Activated T-helper 2 cell treated with anti-CD3 and anti-CD28 coated beads, Interferon-gamma antibody, Interleukin-2, Interleukin-4, amounts not matched to agents 10 μg/mL and 5 μg/mL and 100 μg/mL, durations not matched to agents 14 hours and 24 hours and 36 hours (primary cell): ENCODE results near the gene TFAP2E. TPM values are rescaled to one million over a fixed set of nuclear protein-coding genes. Genes with fewer than 3 reads are reported as not detected.

Source experiments
- DNase-seq: peaks from one replicate; pipeline ENCODE4 v3.0.0; 2021; ENCODE audit warnings: low spot score
- H3K27ac Mint-ChIP-seq: one replicate; pipeline ENCODE4 v1.8.0; 2021; ENCODE audit warnings: mixed read lengths
- H3K27me3 Mint-ChIP-seq: one replicate; pipeline ENCODE4 v1.8.0; 2021; ENCODE audit warnings: low read depth, mixed read lengths
- H3K36me3 Mint-ChIP-seq: one replicate; pipeline ENCODE4 v1.8.0; 2021; ENCODE audit warnings: low read depth, mixed read lengths
- H3K4me1 Mint-ChIP-seq: one replicate; pipeline ENCODE4 v1.8.0; 2021; ENCODE audit warnings: low read depth, mixed read lengths
- H3K4me3 Mint-ChIP-seq: one replicate; pipeline ENCODE4 v1.8.0; 2021; ENCODE audit warnings: low read depth, mild to moderate bottlenecking, moderate library complexity, mixed read lengths
- H3K9me3 Mint-ChIP-seq: one replicate; pipeline ENCODE4 v1.8.0; 2021; ENCODE audit warnings: mixed read lengths
- intact Hi-C: fragments of 100-400 bp; cut with micrococcal nuclease; formaldehyde crosslinking; loops from one replicate; pipeline ENCODE4 v1.15.1; 2023
- total RNA-seq: library from RNA; stranded (reverse); gene quantifications from 2 replicates; pipeline ENCODE4 v1.2.3, GENCODE V29; 2022

The TFAP2E gene
- total RNA-seq = 0.50 and 0.51 TPM in 2 replicates

- Mint-ChIP-seq H3K36me3 (no peaks in the 10 kb centered on the region), H3K4me3 (peak within 1 kb of the TSS; percentile 13), H3K27ac (no peak within 1 kb of the TSS), H3K4me1 (peaks cover 20% of the 10 kb centered on the region), H3K9me3 (no peaks in the 10 kb centered on the region), H3K27me3 (peaks cover 41% of the 10 kb centered on the region)
- intact Hi-C loops = no loop called here
- DNase-seq = no peak
These were observed at the start of gene TFAP2E for GRCh38 chr1:35573198-35574124. TFAP2E (plus strand) TSS chr1:35573314; CDS start chr1:35573578, 264 bp downstream.

- no peak overlapping the region for H3K27ac Mint-ChIP-seq
- H3K4me1 Mint-ChIP-seq = peaks cover 2% of the 10 kb centered on the region
- H3K9me3 Mint-ChIP-seq = peaks cover 48% of the 10 kb centered on the region
- no peak overlapping the region for H3K4me3 Mint-ChIP-seq
- DNase-seq = no peak
- intact Hi-C loops = no loop called here
- no peaks in the 10 kb centered on the region for H3K27me3 Mint-ChIP-seq
- H3K36me3 Mint-ChIP-seq = peaks cover 55% of the 10 kb centered on the region
These were observed 49.0 kb upstream of the TFAP2E start for GRCh38 chr1:35524106-35524505.

- Mint-ChIP-seq H3K27me3 (no peaks in the 10 kb centered on the region), H3K9me3 (peaks cover 57% of the 10 kb centered on the region), H3K4me3 (no peak overlapping the region), H3K36me3 (peaks cover 80% of the 10 kb centered on the region), H3K4me1 (peaks cover 6% of the 10 kb centered on the region), H3K27ac (no peak overlapping the region)
- intact Hi-C loops = no loop called here
- DNase-seq = no peak
These were observed 42.9 kb upstream of the TFAP2E start for GRCh38 chr1:35530168-35530567.

GRCh38 chr1:35530946-35531345 is 42.2 kb upstream of the TFAP2E start:
- DNase-seq = no peak
- intact Hi-C loops = no loop called here
- H3K4me3 Mint-ChIP-seq = no peak overlapping the region
- peaks cover 50% of the 10 kb centered on the region for H3K9me3 Mint-ChIP-seq
- peaks cover 8% of the 10 kb centered on the region for H3K4me1 Mint-ChIP-seq
- no peaks in the 10 kb centered on the region for H3K27me3 Mint-ChIP-seq
- peaks cover 77% of the 10 kb centered on the region for H3K36me3 Mint-ChIP-seq
- no peak overlapping the region for H3K27ac Mint-ChIP-seq

- no peak overlapping the region for H3K27ac Mint-ChIP-seq
- H3K4me1 Mint-ChIP-seq = peaks cover 9% of the 10 kb centered on the region
- peaks cover 80% of the 10 kb centered on the region for H3K36me3 Mint-ChIP-seq
- no peaks in the 10 kb centered on the region for H3K27me3 Mint-ChIP-seq
- no peak for DNase-seq
- no peak overlapping the region for H3K4me3 Mint-ChIP-seq
- peaks cover 49% of the 10 kb centered on the region for H3K9me3 Mint-ChIP-seq
- intact Hi-C loops = no loop called here
These were observed 41.7 kb upstream of the TFAP2E start for GRCh38 chr1:35531368-35531767.

GRCh38 chr1:35532497-35533223 is 40.5 kb upstream of the TFAP2E start:
- Mint-ChIP-seq H3K4me1 (peaks cover 19% of the 10 kb centered on the region), H3K9me3 (peaks cover 38% of the 10 kb centered on the region), H3K36me3 (peaks cover 73% of the 10 kb centered on the region), H3K27ac (no peak overlapping the region), H3K4me3 (no peak overlapping the region), H3K27me3 (no peaks in the 10 kb centered on the region)
- intact Hi-C loops = no loop called here
- no peak for DNase-seq

GRCh38 chr1:35533586-35533985 is 39.5 kb upstream of the TFAP2E start:
- intact Hi-C loops = no loop called here
- DNase-seq = no peak
- H3K4me3 Mint-ChIP-seq = no peak overlapping the region
- peaks cover 30% of the 10 kb centered on the region for H3K9me3 Mint-ChIP-seq
- no peaks in the 10 kb centered on the region for H3K27me3 Mint-ChIP-seq
- H3K27ac Mint-ChIP-seq = no peak overlapping the region
- peaks cover 23% of the 10 kb centered on the region for H3K4me1 Mint-ChIP-seq
- H3K36me3 Mint-ChIP-seq = peaks cover 65% of the 10 kb centered on the region

- H3K27ac Mint-ChIP-seq = no peak overlapping the region
- H3K4me3 Mint-ChIP-seq = no peak overlapping the region
- DNase-seq = no peak
- peaks cover 14% of the 10 kb centered on the region for H3K9me3 Mint-ChIP-seq
- H3K4me1 Mint-ChIP-seq = peaks cover 39% of the 10 kb centered on the region
- no peaks in the 10 kb centered on the region for H3K27me3 Mint-ChIP-seq
- intact Hi-C loops = no loop called here
- peaks cover 58% of the 10 kb centered on the region for H3K36me3 Mint-ChIP-seq
These were observed 37.9 kb upstream of the TFAP2E start for GRCh38 chr1:35535243-35535642.

GRCh38 chr1:35536556-35537162 is 36.5 kb upstream of the TFAP2E start:
- DNase-seq = no peak

GRCh38 chr1:35537806-35538205 is 35.3 kb upstream of the TFAP2E start:
- Mint-ChIP-seq H3K4me1 (peaks cover 45% of the 10 kb centered on the region), H3K27ac (peak overlapping the region; percentile 13), H3K9me3 (peaks cover 3% of the 10 kb centered on the region), H3K36me3 (peaks cover 49% of the 10 kb centered on the region), H3K27me3 (no peaks in the 10 kb centered on the region), H3K4me3 (no peak overlapping the region)
- intact Hi-C loops = loop anchor here (2.0 kb wide), 1 partner anchor 19 kb away; the partner anchor contains the start of genes KIAA0319L and NCDN
- DNase-seq = no peak

More at GRCh38 chr1:35536556-35537162, 36.5 kb upstream of the TFAP2E start:
- intact Hi-C loops = no loop called here
- Mint-ChIP-seq H3K4me3 (no peak overlapping the region), H3K4me1 (peaks cover 42% of the 10 kb centered on the region), H3K9me3 (peaks cover 5% of the 10 kb centered on the region), H3K27me3 (no peaks in the 10 kb centered on the region), H3K27ac (no peak overlapping the region), H3K36me3 (peaks cover 57% of the 10 kb centered on the region)

- DNase-seq = peak; percentile 38
- H3K27ac Mint-ChIP-seq = peak overlapping the region; percentile 85
- intact Hi-C loops = loop anchor here (1.0 to 2.0 kb wide), 2 partner anchors 18 to 33 kb away; partner anchors contain the start of genes KIAA0319L and NCDN
- peaks cover 44% of the 10 kb centered on the region for H3K4me1 Mint-ChIP-seq
- no peaks in the 10 kb centered on the region for H3K9me3 Mint-ChIP-seq
- H3K4me3 Mint-ChIP-seq = peak overlapping the region; percentile 62
- peaks cover 45% of the 10 kb centered on the region for H3K36me3 Mint-ChIP-seq
- H3K27me3 Mint-ChIP-seq = no peaks in the 10 kb centered on the region
These were observed 33.9 kb upstream of the TFAP2E start for GRCh38 chr1:35539073-35539823.

GRCh38 chr1:35539824-35540261 is 33.3 kb upstream of the TFAP2E start:
- intact Hi-C loops = loop anchor here (1.0 to 5.0 kb wide), 3 partner anchors 17 to 348 kb away; partner anchors contain the start of genes KIAA0319L, NCDN and SFPQ
- Mint-ChIP-seq H3K4me1 (peaks cover 44% of the 10 kb centered on the region), H3K27me3 (no peaks in the 10 kb centered on the region), H3K9me3 (no peaks in the 10 kb centered on the region), H3K27ac (peak overlapping the region; percentile 85), H3K4me3 (no peak overlapping the region), H3K36me3 (peaks cover 44% of the 10 kb centered on the region)
- DNase-seq = no peak
